Brain microvascular endothelial cell (primary cell): Measurements from ENCODE around the gene BCR.
A peak's percentile ranks its signal among the peaks of the same experiment; 100 is the strongest.

Source experiments
- DNase-seq: peaks from one replicate; pipeline ENCODE4 v3.0.0-alpha.2; 2020
- H3K27ac ChIP-seq: fragments of 250-450 bp; sonication (Bioruptor Pico); 2 replicates; pipeline ENCODE4 v1.5.1; 2020; ENCODE audit warnings: mild to moderate bottlenecking, moderate library complexity
- H3K27me3 ChIP-seq: fragments of 250-450 bp; sonication (Bioruptor Pico); replicated peaks from 2 replicates; pipeline ENCODE4 v1.5.1; 2020; ENCODE audit warnings: mild to moderate bottlenecking
- H3K36me3 ChIP-seq: fragments of 250-450 bp; sonication (Bioruptor Pico); replicated peaks from 2 replicates; pipeline ENCODE4 v1.5.1; 2020; ENCODE audit warnings: mild to moderate bottlenecking
- H3K4me3 ChIP-seq: 2 replicates; pipeline ENCODE4 v1.5.1; 2011; ENCODE audit warnings: low read depth, mild to moderate bottlenecking, control low read depth, low read length, moderate library complexity
- CTCF ChIP-seq: IDR thresholded peaks from 2 replicates; pipeline ENCODE4 v1.5.1; 2011; ENCODE audit warnings: low read depth, mild to moderate bottlenecking, moderate library complexity, low read length, control low read depth, inconsistent platforms; ENCODE audit errors: missing control alignments
- in situ Hi-C: cut with HindIII; loops from 2 replicates; pipeline ENCODE4 v1.10.0; 2017; ENCODE audit warnings: low sequenced_read_pairs, low pct_ligation_motif_present

The BCR gene

GRCh38 chr22:23220485-23221350, 40.4 kb downstream of the BCR start:
- Histone ChIP-seq H3K36me3 (peaks cover 2% of the 10 kb centered on the region), H3K4me3 (no peak overlapping the region), H3K27me3 (peaks cover 8% of the 10 kb centered on the region), H3K27ac (peak overlapping the region; percentile 13)
- DNase-seq = no peak
- no peak for TF ChIP-seq CTCF
- in situ Hi-C loops = no loop called here

- H3K27ac ChIP-seq = no peak overlapping the region
- in situ Hi-C loops = no loop called here
- peaks cover 2% of the 10 kb centered on the region for H3K36me3 ChIP-seq
- TF ChIP-seq CTCF = no peak
- peaks cover 8% of the 10 kb centered on the region for H3K27me3 ChIP-seq
- no peak for DNase-seq
- H3K4me3 ChIP-seq = no peak overlapping the region
These were observed 41.1 kb downstream of the BCR start for GRCh38 chr22:23221351-23221804.

GRCh38 chr22:23222033-23222792, 41.9 kb downstream of the BCR start:
- Histone ChIP-seq H3K36me3 (peaks cover 2% of the 10 kb centered on the region), H3K27ac (peak overlapping the region; percentile 13), H3K27me3 (peaks cover 8% of the 10 kb centered on the region), H3K4me3 (no peak overlapping the region)
- TF ChIP-seq CTCF = no peak
- in situ Hi-C loops = no loop called here
- no peak for DNase-seq

- Histone ChIP-seq H3K27ac (peak overlapping the region; percentile 21), H3K4me3 (no peak overlapping the region), H3K36me3 (peaks cover 2% of the 10 kb centered on the region), H3K27me3 (peaks cover 8% of the 10 kb centered on the region)
- no peak for DNase-seq
- TF ChIP-seq CTCF = no peak
- in situ Hi-C loops = no loop called here
These were observed 42.7 kb downstream of the BCR start for GRCh38 chr22:23222793-23223568.

GRCh38 chr22:23223569-23224317, 43.4 kb downstream of the BCR start:
- H3K4me3 ChIP-seq = no peak overlapping the region
- in situ Hi-C loops = no loop called here
- H3K36me3 ChIP-seq = peaks cover 2% of the 10 kb centered on the region
- TF ChIP-seq CTCF = no peak
- H3K27me3 ChIP-seq = peaks cover 9% of the 10 kb centered on the region
- peak overlapping the region; percentile 21 for H3K27ac ChIP-seq
- DNase-seq = no peak
